H1 (cell line): ENCODE data around the gene SLC2A13. TPM values are rescaled to one million over a fixed set of nuclear protein-coding genes. Genes with fewer than 3 reads are reported as not detected.

Experiments used
- CTCF ChIA-PET: fragments of 300-600 bp; sonication (Branson Sonifier 250); formaldehyde crosslinking; loops from one replicate; lab custom pipeline; 2021; ENCODE audit not compliant: partially characterized antibody; lab: Charles Lee
- POLR2A ChIA-PET: fragments of 300-600 bp; sonication (Branson Sonifier 250); formaldehyde crosslinking; loops from one replicate; lab custom pipeline; 2021; ENCODE audit warnings: inconsistent platforms; ENCODE audit not compliant: partially characterized antibody; lab: Charles Lee
- DNase-seq, 2 experiments: peaks; one replicate each; pipeline versions ENCODE4 v3.0.0 to v3.0.0-alpha.2; 2010 to 2022; ENCODE audit warnings: low spot score in 2 of 2, low read depth in 1 of 2, mixed read lengths in 1 of 2
- FAIRE-seq: peaks from 2 replicates; lab custom pipeline; 2011; peaks lifted over from hg19 to GRCh38; lab: Jason Lieb, UNC
- H2AFZ ChIP-seq: 2 replicates; pipeline ENCODE4 v1.8.1; 2012; ENCODE audit warnings: low read length, inconsistent platforms
- H2AK5ac ChIP-seq: 2 replicates; pipeline ENCODE4 v1.6.1; 2013; ENCODE audit warnings: low read depth, low read length
- H2BK120ac ChIP-seq: replicated peaks from 2 replicates; pipeline ENCODE3; 2013; ENCODE audit warnings: low read depth, low read length, inconsistent platforms
- H2BK12ac ChIP-seq: 2 replicates; pipeline ENCODE4 v1.6.1; 2013; ENCODE audit warnings: low read depth, low read length
- H2BK15ac ChIP-seq: 2 replicates; pipeline ENCODE4 v1.6.1; 2013; ENCODE audit warnings: low read length
- H2BK20ac ChIP-seq: 2 replicates; pipeline ENCODE4 v1.6.1; 2013; ENCODE audit warnings: low read length
- H2BK5ac ChIP-seq: 2 replicates; pipeline ENCODE4 v1.6.1; 2013; ENCODE audit warnings: low read depth, low read length
- H3K14ac ChIP-seq: 2 replicates; pipeline ENCODE4 v1.6.1; 2013; ENCODE audit warnings: inconsistent platforms; ENCODE audit not compliant: insufficient read length
- H3K18ac ChIP-seq: 2 replicates; pipeline ENCODE4 v1.6.1; 2013; ENCODE audit warnings: low read length; ENCODE audit errors: extremely low read depth
- H3K23ac ChIP-seq: 2 replicates; pipeline ENCODE4 v1.6.1; 2013; ENCODE audit warnings: inconsistent platforms; ENCODE audit not compliant: insufficient read length
- H3K23me2 ChIP-seq: 2 replicates; pipeline ENCODE4 v1.6.1; 2013; ENCODE audit warnings: low read depth, low read length
- H3K27ac ChIP-seq: 2 replicates; pipeline ENCODE4 v1.6.1; 2011; ENCODE audit warnings: low read depth, low read length, inconsistent platforms
- H3K27me3 ChIP-seq, 4 experiments: replicated peaks in 1 of 4; 1 replicate in 1 of 4; 2 replicates in 3 of 4; pipeline versions ENCODE4 v1.6.1 to v1.8.1; 2011 to 2013; ENCODE audit warnings: low read length in 3 of 4, mild to moderate bottlenecking in 3 of 4, inconsistent platforms in 2 of 4, mixed read lengths in 2 of 4, moderate library complexity in 1 of 4; ENCODE audit not compliant: control insufficient read depth in 3 of 4, insufficient read depth in 3 of 4; ENCODE audit errors: extremely low read depth in 1 of 4
- H3K36me3 ChIP-seq, 4 experiments: 2 replicates each; pipeline versions ENCODE4 v1.6.1 to v1.8.1; 2011 to 2013; ENCODE audit warnings: mild to moderate bottlenecking in 4 of 4, low read length in 3 of 4, moderate library complexity in 2 of 4, control low read depth in 1 of 4, inconsistent platforms in 1 of 4; ENCODE audit not compliant: insufficient read depth in 4 of 4, control insufficient read depth in 2 of 4
- H3K4ac ChIP-seq: replicated peaks from 2 replicates; pipeline ENCODE3; 2013; ENCODE audit warnings: low read length, low read depth, mixed read lengths, inconsistent platforms; ENCODE audit not compliant: insufficient read length
- H3K4me1 ChIP-seq, 4 experiments: replicated peaks in 1 of 4; 1 replicate in 1 of 4; 2 replicates in 3 of 4; pipeline versions ENCODE4 v1.6.1 to v1.8.1; 2011 to 2013; ENCODE audit warnings: low read length in 3 of 4, inconsistent platforms in 2 of 4, mixed read lengths in 1 of 4; ENCODE audit not compliant: insufficient read depth in 4 of 4, control insufficient read depth in 3 of 4
- H3K4me2 ChIP-seq, 2 experiments: 2 replicates each; pipeline versions ENCODE4 v1.6.1 to v1.8.1; 2011 to 2013; ENCODE audit warnings: low read depth in 2 of 2, low read length in 2 of 2, control low read depth in 1 of 2, inconsistent platforms in 1 of 2, mild to moderate bottlenecking in 1 of 2; ENCODE audit not compliant: insufficient read depth in 1 of 2
- H3K4me3 ChIP-seq, 4 experiments: fragments of 200-600, 300-600 bp in 1 of 4; sonication (generic), shearing (Covaris generic), sonication (Bioruptor Twin) in 1 of 4; 2 replicates each; pipeline versions ENCODE4 v1.5.1 to v1.8.1; 2011 to 2016; ENCODE audit warnings: low read length in 4 of 4, low read depth in 3 of 4, control low read depth in 2 of 4, inconsistent platforms in 2 of 4, mild to moderate bottlenecking in 2 of 4, mixed read lengths in 1 of 4, moderate library complexity in 1 of 4; ENCODE audit not compliant: insufficient read depth in 2 of 4; ENCODE audit errors: extremely low read depth in 1 of 4
- H3K56ac ChIP-seq: replicated peaks from 2 replicates; pipeline ENCODE3; 2013; ENCODE audit warnings: low read depth, mild to moderate bottlenecking, mixed read lengths, low read length, inconsistent platforms; ENCODE audit not compliant: insufficient read length
- H3K79me1 ChIP-seq: 2 replicates; pipeline ENCODE4 v1.6.1; 2013; ENCODE audit warnings: low read depth, low read length, control low read depth
- H3K79me2 ChIP-seq, 2 experiments: 2 replicates each; pipeline versions ENCODE4 v1.6.1 to v1.8.1; 2012 to 2013; ENCODE audit warnings: low read length in 2 of 2, mild to moderate bottlenecking in 2 of 2, inconsistent platforms in 1 of 2; ENCODE audit not compliant: insufficient read depth in 2 of 2, control insufficient read depth in 1 of 2
- H3K9ac ChIP-seq, 4 experiments: replicated peaks in 1 of 4; 1 replicate in 1 of 4; 2 replicates in 3 of 4; pipeline versions ENCODE4 v1.6.1 to v1.8.1; 2011 to 2013; ENCODE audit warnings: low read depth in 3 of 4, low read length in 3 of 4, control low read depth in 2 of 4, mild to moderate bottlenecking in 2 of 4, moderate library complexity in 2 of 4, inconsistent platforms in 1 of 4; ENCODE audit errors: extremely low read depth in 1 of 4
- H3K9me3 ChIP-seq, 2 experiments: 2 replicates each; pipeline versions ENCODE4 v1.6.1 to v1.8.1; 2012 to 2013; ENCODE audit warnings: mild to moderate bottlenecking in 2 of 2, moderate library complexity in 2 of 2, control low read depth in 1 of 2, inconsistent platforms in 1 of 2, low read depth in 1 of 2, low read length in 1 of 2, mixed read lengths in 1 of 2; ENCODE audit not compliant: insufficient read depth in 2 of 2
- H4K20me1 ChIP-seq, 2 experiments: replicated peaks in 1 of 2; 2 replicates each; pipeline versions ENCODE3 to v1.8.1; 2011 to 2013; ENCODE audit warnings: inconsistent platforms in 2 of 2, low read length in 2 of 2, mild to moderate bottlenecking in 1 of 2; ENCODE audit not compliant: insufficient read depth in 2 of 2, control insufficient read depth in 1 of 2
- H4K5ac ChIP-seq: 2 replicates; pipeline ENCODE4 v1.6.1; 2013; ENCODE audit warnings: low read length, low read depth, mixed read lengths, inconsistent platforms; ENCODE audit not compliant: insufficient read length
- H4K8ac ChIP-seq: 2 replicates; pipeline ENCODE4 v1.8.0; 2013; ENCODE audit warnings: mild to moderate bottlenecking, moderate library complexity, low read length, inconsistent platforms; ENCODE audit not compliant: insufficient read depth; ENCODE audit errors: extremely low read depth
- H4K91ac ChIP-seq: replicated peaks from 2 replicates; pipeline ENCODE3; 2013; ENCODE audit warnings: low read length, mixed read lengths, inconsistent platforms; ENCODE audit not compliant: insufficient read length
- CEBPB ChIP-seq: IDR thresholded peaks from 2 replicates; pipeline ENCODE4 v1.6.1; 2012; ENCODE audit warnings: low read depth, low read length
- CHD2 ChIP-seq: IDR thresholded peaks from 2 replicates; pipeline ENCODE4 v1.6.1; 2012; ENCODE audit warnings: low read length, improper control_type of control experiment
- WGBS, 2 experiments: shearing (Covaris generic) in 1 of 2; methylation state at CpG; one replicate each; pipeline versions ENCODE4 v1.1.6 to v1.1.7; 2013 to 2015; ENCODE audit warnings: low lambda C conversion rate in 2 of 2, mixed read lengths in 2 of 2, inconsistent platforms in 1 of 2, low coverage in 1 of 2, missing lambda C conversion rate in 1 of 2; ENCODE audit not compliant: insufficient replicate concordance in 2 of 2, insufficient coverage in 1 of 2, insufficient read length in 1 of 2; ENCODE audit errors: extremely low coverage in 1 of 2, missing lambda C conversion rate in 1 of 2; 5-methylcytosine and 5-hydroxymethylcytosine counted together
- polyA plus RNA-seq, 7 experiments: library from polyadenylated mRNA; depleted of rRNA in 3 of 7; stranded (reverse) in 5 of 7; unstranded in 2 of 7; fragments of >200 nt in 5 of 7; fragments of 200-250 nt in 2 of 7; gene quantifications; 1 replicate in 5 of 7; 2 replicates in 1 of 7; 4 replicates in 1 of 7; pipeline versions ENCODE4 v1.2.1 to v1.2.3, GENCODE V29; 2011 to 2013; ENCODE audit warnings: missing spikeins in 2 of 7, mixed read lengths in 2 of 7
- total RNA-seq: library from RNA; stranded (reverse); fragmentation: NEBNext Ultra II Directional; extraction: Animal tissue kit (Norgen Biotek cat#: 25700); gene quantifications from 2 replicates; pipeline ENCODE4 v1.2.1, GENCODE V29; 2021

Gene SLC2A13
- total and polyA plus RNA-seq, 2 of the 8 experiments (the other 6 are each of a cell fraction or from before 2014, with no cell fraction given), result 2.8 to 9.6 TPM

DNA sequence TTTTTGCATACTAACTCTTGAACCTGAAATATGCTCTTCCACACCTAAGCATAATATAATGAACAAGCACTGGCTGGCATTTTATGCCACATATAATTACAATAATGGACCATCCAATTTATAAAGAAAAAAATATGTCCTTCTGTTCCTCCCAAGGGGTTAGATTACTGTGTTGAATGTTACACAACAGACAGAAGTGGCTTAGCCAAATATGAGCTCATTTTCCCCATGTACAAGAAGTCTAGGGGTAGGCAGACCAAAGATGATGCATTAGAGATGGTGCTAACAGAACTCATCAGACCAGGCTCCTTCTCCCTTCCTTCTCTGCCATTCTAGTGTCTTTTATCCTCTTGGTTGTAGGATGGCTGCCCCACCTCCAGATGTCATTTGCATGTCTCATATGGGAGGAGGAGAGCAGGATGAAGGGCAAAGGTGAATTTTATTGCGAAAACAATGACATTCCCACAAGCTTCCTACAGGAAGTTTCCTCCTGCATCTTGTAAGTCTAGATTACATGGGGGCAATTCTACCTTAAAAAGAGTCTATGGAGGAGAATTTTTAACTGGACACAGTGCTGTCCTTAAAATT, 43.9 kb upstream of the SLC2A13 start:
- no peaks in the 10 kb centered on the region for H3K79me1 ChIP-seq
- H3K23me2 ChIP-seq, result no peaks in the 10 kb centered on the region
- no peak overlapping the region for H2BK20ac ChIP-seq
- H4K5ac ChIP-seq, result no peak overlapping the region
- no peaks in the 10 kb centered on the region for H3K27me3 ChIP-seq
- H3K79me2 ChIP-seq, result no peaks in the 10 kb centered on the region
- H3K18ac ChIP-seq, result no peak overlapping the region
- H3K27ac ChIP-seq, result no peak overlapping the region
- H3K14ac ChIP-seq, result no peak overlapping the region
- no peak overlapping the region for H4K91ac ChIP-seq
- H3K9ac ChIP-seq, result no peak overlapping the region
- ChIA-PET POLR2A (no interaction called here), CTCF (interaction anchor here (0.6 to 1.8 kb wide), 4 partner anchors 21 to 736 kb away, joined by 3 to 4 read pairs (median 3); no protein-coding TSS in a partner anchor)
- no peaks in the 10 kb centered on the region for H3K36me3 ChIP-seq
- DNase-seq, result no peak
- TF ChIP-seq CEBPB (0 out of 2 replicates have a peak, but pooled peaks have one; percentile 17), CHD2 (no peak)
- H2BK12ac ChIP-seq, result no peak overlapping the region
- 100% methylated on average over 1 of the region's 1 CpG; no CpG with 5 or more reads in 1 of the 2 experiments for WGBS, 2 experiments
- H4K8ac ChIP-seq, result no peak overlapping the region
- no peak overlapping the region for H2BK5ac ChIP-seq
- H3K4ac ChIP-seq, result no peak overlapping the region
- no peak for FAIRE-seq
- H3K4me3 ChIP-seq, result no peak overlapping the region
- no peak overlapping the region for H2BK15ac ChIP-seq
- no peaks in the 10 kb centered on the region for H3K4me1 ChIP-seq
- H3K56ac ChIP-seq, result no peak overlapping the region
- H2AK5ac ChIP-seq, result no peak overlapping the region
- no peak overlapping the region for H2AFZ ChIP-seq
- H3K23ac ChIP-seq, result no peak overlapping the region
- no peaks in the 10 kb centered on the region for H4K20me1 ChIP-seq
- no peak overlapping the region for H3K4me2 ChIP-seq
- H3K9me3 ChIP-seq, result no peaks in the 10 kb centered on the region
- H2BK120ac ChIP-seq, result no peak overlapping the region
